Measurements from ENCODE around the gene KRT33B. TPM values are rescaled to one million over a fixed set of nuclear protein-coding genes. Genes with fewer than 3 reads are reported as not detected.

KRT33B gene
- total and polyA plus RNA-seq, 7 donors: not detected

GRCh38 chr17:41404024-41404671 is 34.5 kb upstream of the KRT33B start:
- H3K27me3 ChIP-seq (ENCODE audit: insufficient read depth in 3 of 3, low read length in 2 of 3): no peaks in the 10 kb centered on the region
- intact Hi-C loops (cut with DNase I): no loop called here
- no peak overlapping the region for H3K4me3 ChIP-seq
- 54 to 65% (median 54%) methylated on average over 7 of the region's 7 CpGs for WGBS, 3 donors
- H3K9me3 ChIP-seq: no peaks in the 10 kb centered on the region
- H3K4me1 ChIP-seq: no peaks in the 10 kb centered on the region
- DNase-seq (no peak), ATAC-seq (peak; percentile 48 to 82 (median 78))
- no peak for TF ChIP-seq CTCF (IDR thresholded peaks at IDR 0.05)
- no peaks in the 10 kb centered on the region for H3K36me3 ChIP-seq (ENCODE audit: insufficient read depth in 1 of 2, low read depth in 1 of 2)
- no peak overlapping the region for H3K27ac ChIP-seq

GRCh38 chr17:41403404-41404023 is 33.9 kb upstream of the KRT33B start:
- TF ChIP-seq CTCF (IDR thresholded peaks at IDR 0.05): no peak
- Histone ChIP-seq H3K36me3 (ENCODE audit: insufficient read depth in 1 of 2, low read depth in 1 of 2) (no peaks in the 10 kb centered on the region), H3K4me1 (no peaks in the 10 kb centered on the region), H3K4me3 (no peak overlapping the region), H3K27me3 (ENCODE audit: insufficient read depth in 3 of 3, low read length in 2 of 3) (no peaks in the 10 kb centered on the region), H3K9me3 (no peaks in the 10 kb centered on the region), H3K27ac (no peak overlapping the region)
- 80 to 82% (median 81%) methylated on average over 4 of the region's 4 CpGs for WGBS, 3 donors
- ATAC-seq: no peak
- DNase-seq: no peak
- intact Hi-C loops (cut with DNase I): no loop called here

GRCh38 chr17:41402161-41402560 is 32.5 kb upstream of the KRT33B start:
- intact Hi-C loops (cut with DNase I): no loop called here
- H3K4me3 ChIP-seq: no peak overlapping the region
- no peak overlapping the region for H3K27ac ChIP-seq
- 59 to 86% (median 83%) methylated on average over 5 of the region's 5 CpGs for WGBS, 3 donors
- H3K36me3 ChIP-seq (ENCODE audit: insufficient read depth in 1 of 2, low read depth in 1 of 2): no peaks in the 10 kb centered on the region
- no peak for DNase-seq
- no peaks in the 10 kb centered on the region for H3K4me1 ChIP-seq
- no peaks in the 10 kb centered on the region for H3K9me3 ChIP-seq
- no peak for ATAC-seq
- no peaks in the 10 kb centered on the region for H3K27me3 ChIP-seq (ENCODE audit: insufficient read depth in 3 of 3, low read length in 2 of 3)
- no peak for TF ChIP-seq CTCF (IDR thresholded peaks at IDR 0.05)

GRCh38 chr17:41396996-41397660 is 27.5 kb upstream of the KRT33B start, which contains the start of gene KRT31:
Gene KRT31, minus strand, starts transcription at chr17:41397608. Its CDS starts 69 bp downstream, at chr17:41397539.
- Histone ChIP-seq H3K27ac (peak within 1 kb of the TSS; percentile 24), H3K4me3 (peak within 1 kb of the TSS; percentile 16), H3K27me3 (ENCODE audit: insufficient read depth in 3 of 3, low read length in 2 of 3) (no peaks in the 10 kb centered on the region), H3K4me1 (no peaks in the 10 kb centered on the region), H3K36me3 (ENCODE audit: insufficient read depth in 1 of 2, low read depth in 1 of 2) (no peaks in the 10 kb centered on the region), H3K9me3 (no peaks in the 10 kb centered on the region)
- TF ChIP-seq CTCF (IDR thresholded peaks at IDR 0.05): no peak
- intact Hi-C loops (cut with DNase I): no loop called here
- peak; percentile 66 to 86 (median 82) for ATAC-seq
- 33 to 40% (median 36%) methylated on average over 16 of the region's 16 CpGs for WGBS, 3 donors
- no peak for DNase-seq
